Activated CD4-positive, alpha-beta memory T cell treated with anti-CD3 and anti-CD28 coated beads, Interleukin-2, amount 10 ng/mL, durations not matched to agents 7 days and 5 days (primary cell): Measurements from ENCODE around the gene ZIK1. TPM values are rescaled to one million over a fixed set of nuclear protein-coding genes. Genes with fewer than 3 reads are reported as not detected.

Experiments used
- CTCF ChIA-PET: fragments of 350-600 bp; sonication (Branson Sonifier 250); formaldehyde crosslinking; loops from one replicate; lab custom pipeline; 2021; ENCODE audit warnings: antibody characterized with exemption, inconsistent platforms; lab: Charles Lee
- POLR2A ChIA-PET: fragments of 350-600 bp; sonication (Branson Sonifier 250); formaldehyde crosslinking; loops from one replicate; lab custom pipeline; 2021; ENCODE audit warnings: antibody characterized with exemption; lab: Charles Lee
- DNase-seq: peaks from one replicate; pipeline ENCODE4 v3.0.0-alpha.2; 2020
- H3K27ac Mint-ChIP-seq: one replicate; pipeline ENCODE4 v1.8.0; 2021; ENCODE audit warnings: mild to moderate bottlenecking, mixed read lengths
- H3K27me3 Mint-ChIP-seq: one replicate; pipeline ENCODE4 v1.8.0; 2021; ENCODE audit warnings: mixed read lengths
- H3K36me3 Mint-ChIP-seq: one replicate; pipeline ENCODE4 v1.8.0; 2021; ENCODE audit warnings: low read depth, mixed read lengths
- H3K4me1 Mint-ChIP-seq: one replicate; pipeline ENCODE4 v1.8.0; 2021; ENCODE audit warnings: mixed read lengths
- H3K4me3 Mint-ChIP-seq: one replicate; pipeline ENCODE4 v1.8.0; 2021; ENCODE audit warnings: mild to moderate bottlenecking, mixed read lengths
- H3K9me3 Mint-ChIP-seq: one replicate; pipeline ENCODE4 v1.8.0; 2021; ENCODE audit warnings: mixed read lengths
- total RNA-seq, 2 experiments: library from RNA; stranded (reverse); gene quantifications; one replicate each; pipeline ENCODE4 v1.2.3, GENCODE V29; 2021

Gene ZIK1
- total RNA-seq, 2 experiments from 2014 or later: 5.7 to 6.1 TPM

DNA sequence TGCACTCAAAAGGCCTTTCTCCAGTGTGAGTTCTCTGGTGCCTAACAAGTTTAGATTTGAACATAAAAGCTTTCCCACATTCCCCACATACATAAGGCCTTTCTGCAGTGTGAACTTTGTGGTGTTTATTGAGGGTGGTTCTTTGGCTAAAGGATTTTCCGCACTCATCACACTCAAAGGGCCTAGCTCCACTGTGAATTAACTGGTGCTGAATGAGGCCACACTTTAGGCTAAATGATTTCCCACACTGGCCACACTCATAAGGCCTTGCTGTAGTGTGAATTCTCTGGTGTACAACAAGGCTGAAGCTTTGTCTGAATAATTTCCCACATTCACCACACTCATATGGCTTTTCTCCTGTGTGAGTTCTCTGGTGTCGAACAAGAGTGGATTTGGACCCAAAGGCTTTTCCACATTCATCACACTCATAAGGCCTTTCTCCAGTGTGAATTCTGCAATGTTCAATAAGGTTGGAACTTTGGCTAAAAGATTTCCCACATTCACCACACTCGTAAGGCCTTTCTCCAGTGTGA lies 11.5 kb upstream of the ZIK1 start:
- CTCF ChIA-PET: no interaction called here

DNA sequence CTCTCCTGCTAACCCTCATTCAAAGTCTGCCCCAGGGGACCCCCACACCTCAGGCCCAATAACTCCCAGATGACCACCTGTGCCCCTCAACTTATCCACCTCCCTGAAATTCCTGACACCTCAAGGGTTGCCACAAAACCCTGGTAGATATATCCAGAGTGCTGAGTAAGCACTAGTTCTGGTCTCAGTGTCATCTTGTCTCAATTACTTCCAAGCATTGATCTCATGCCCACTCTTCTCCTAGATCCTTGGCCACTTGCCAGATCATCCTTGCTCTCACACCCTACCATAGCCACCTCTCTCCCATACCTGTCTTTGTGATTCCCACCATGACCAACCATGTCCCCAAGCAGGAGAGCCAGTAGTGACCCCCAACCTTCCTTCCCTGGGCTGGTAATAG lies 7.3 kb upstream of the ZIK1 start:
- POLR2A ChIA-PET: no interaction called here
- Mint-ChIP-seq H3K4me1 (peaks cover 21% of the 10 kb centered on the region), H3K27ac (no peak overlapping the region), H3K9me3 (peaks cover 72% of the 10 kb centered on the region), H3K36me3 (peaks cover 77% of the 10 kb centered on the region), H3K4me3 (peak overlapping the region; percentile 48), H3K27me3 (no peaks in the 10 kb centered on the region)
- CTCF ChIA-PET: no interaction called here
- DNase-seq: no peak

More for the DNA sequence above, 11.5 kb upstream of the ZIK1 start:
- H3K27me3 Mint-ChIP-seq: no peaks in the 10 kb centered on the region
- no peak overlapping the region for H3K4me3 Mint-ChIP-seq
- peaks cover 9% of the 10 kb centered on the region for H3K4me1 Mint-ChIP-seq
- peaks cover 86% of the 10 kb centered on the region for H3K9me3 Mint-ChIP-seq
- POLR2A ChIA-PET: no interaction called here
- H3K27ac Mint-ChIP-seq: no peak overlapping the region
- H3K36me3 Mint-ChIP-seq: peaks cover 68% of the 10 kb centered on the region
- DNase-seq: no peak

DNA sequence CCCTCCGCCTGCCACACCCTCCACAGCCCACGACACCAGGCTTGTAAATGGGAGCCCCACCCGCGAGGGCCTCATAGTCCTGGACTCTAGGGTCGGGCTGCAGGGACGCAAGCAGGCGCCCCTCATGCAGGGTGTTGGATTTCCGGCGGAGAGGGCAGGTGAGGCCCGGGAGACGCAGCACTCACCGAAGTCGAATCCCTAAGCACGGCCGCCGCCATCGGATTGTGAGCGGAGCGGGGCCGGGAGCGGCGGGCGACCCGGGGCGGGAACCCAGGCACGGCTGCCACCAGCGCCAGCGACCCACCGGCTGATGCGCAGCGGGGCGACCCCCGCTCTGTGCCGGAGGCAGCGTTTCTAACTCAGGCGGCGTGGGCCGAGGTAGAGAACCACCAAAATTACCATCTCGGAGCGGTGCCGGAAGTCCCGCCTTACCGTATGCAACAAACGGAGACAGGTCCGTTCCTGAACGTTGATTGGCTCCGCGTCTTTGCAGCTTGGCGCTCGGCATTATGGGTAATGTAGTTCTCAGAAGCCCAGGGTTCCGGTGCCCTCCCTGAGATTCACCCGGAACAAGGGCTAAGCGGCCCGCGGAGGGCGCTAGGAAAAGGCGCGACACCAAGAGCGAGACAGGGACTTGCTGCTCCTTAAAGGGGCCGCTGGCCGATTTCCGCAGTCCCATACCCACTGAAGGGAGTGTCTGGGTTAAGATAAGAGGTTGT lies 5.3 kb upstream of the ZIK1 start, which contains the start of gene ZNF416:
ZNF416 (minus strand) TSS at position 425 of the 719 bp plus-strand sequence; CDS start at position 218, 207 bp downstream.
- peaks cover 67% of the 10 kb centered on the region for H3K36me3 Mint-ChIP-seq
- no peaks in the 10 kb centered on the region for H3K27me3 Mint-ChIP-seq
- peaks cover 24% of the 10 kb centered on the region for H3K4me1 Mint-ChIP-seq
- peaks cover 60% of the 10 kb centered on the region for H3K9me3 Mint-ChIP-seq
- peak; percentile 96 for DNase-seq
- H3K27ac Mint-ChIP-seq: peak within 1 kb of the TSS; percentile 67
- ChIA-PET POLR2A (interaction anchor here (0.6 to 1.5 kb wide), 7 partner anchors 21 to 580 kb away, joined by 3 read pairs; partner anchors contain the start of genes TRAPPC2B, ZNF134, ZNF530 and ZNF547), CTCF (interaction anchor here (0.6 to 1.4 kb wide), 3 partner anchors 78 to 424 kb away, joined by 3 to 5 read pairs (median 3); partner anchors contain the start of genes ZNF551 and ZNF606)
- H3K4me3 Mint-ChIP-seq: peak within 1 kb of the TSS; percentile 80

DNA sequence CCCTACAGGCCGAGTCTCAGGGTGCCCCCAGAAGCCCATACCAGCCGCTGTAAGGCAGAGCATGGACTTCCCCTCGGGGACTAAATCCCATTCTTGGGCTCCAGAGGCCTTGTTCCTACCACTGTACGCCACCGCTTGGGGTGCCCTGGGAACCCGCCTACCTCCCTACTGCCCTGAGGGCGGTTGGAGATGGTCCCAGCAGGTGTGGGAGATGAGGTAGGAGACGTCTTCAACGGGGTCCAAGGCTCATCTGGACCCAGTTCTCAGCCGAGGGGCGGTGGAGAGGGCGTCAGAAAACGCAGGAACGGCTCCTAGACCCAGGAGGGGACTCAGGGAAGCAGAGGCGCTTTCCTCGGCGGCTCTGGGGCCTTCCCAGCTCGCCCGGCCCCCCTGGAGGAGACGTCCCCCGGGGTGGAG lies 833 bp upstream of the ZIK1 start:
- H3K36me3 Mint-ChIP-seq: peaks cover 61% of the 10 kb centered on the region
- H3K4me3 Mint-ChIP-seq: peak overlapping the region; percentile 75
- POLR2A ChIA-PET: no interaction called here
- H3K27me3 Mint-ChIP-seq: no peaks in the 10 kb centered on the region
- H3K27ac Mint-ChIP-seq: no peak overlapping the region
- H3K4me1 Mint-ChIP-seq: peaks cover 23% of the 10 kb centered on the region
- peaks cover 46% of the 10 kb centered on the region for H3K9me3 Mint-ChIP-seq
- DNase-seq: no peak
- CTCF ChIA-PET: no interaction called here

DNA sequence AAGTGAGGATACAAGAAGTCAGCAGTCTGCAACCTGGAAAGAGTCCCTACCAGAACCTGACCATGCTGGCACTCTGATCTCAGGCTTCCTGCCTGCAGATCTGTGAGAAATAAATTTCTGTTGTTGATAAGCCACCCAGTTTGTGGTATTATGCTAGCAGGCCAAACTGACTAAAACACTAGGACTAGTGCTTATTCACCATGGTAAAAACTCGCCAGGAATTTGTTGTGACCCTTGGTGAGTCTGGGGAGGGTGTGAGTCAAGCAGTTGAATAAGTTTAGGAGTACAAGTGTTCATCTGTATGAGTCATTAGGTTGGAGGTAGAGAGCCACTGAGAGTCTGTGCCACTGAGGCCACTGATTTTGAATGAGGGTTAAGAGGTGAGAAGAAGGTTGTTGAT lies 3.6 kb downstream of the ZIK1 start:
- Mint-ChIP-seq H3K9me3 (peaks cover 66% of the 10 kb centered on the region), H3K36me3 (peaks cover 82% of the 10 kb centered on the region)
- CTCF ChIA-PET: no interaction called here

DNA sequence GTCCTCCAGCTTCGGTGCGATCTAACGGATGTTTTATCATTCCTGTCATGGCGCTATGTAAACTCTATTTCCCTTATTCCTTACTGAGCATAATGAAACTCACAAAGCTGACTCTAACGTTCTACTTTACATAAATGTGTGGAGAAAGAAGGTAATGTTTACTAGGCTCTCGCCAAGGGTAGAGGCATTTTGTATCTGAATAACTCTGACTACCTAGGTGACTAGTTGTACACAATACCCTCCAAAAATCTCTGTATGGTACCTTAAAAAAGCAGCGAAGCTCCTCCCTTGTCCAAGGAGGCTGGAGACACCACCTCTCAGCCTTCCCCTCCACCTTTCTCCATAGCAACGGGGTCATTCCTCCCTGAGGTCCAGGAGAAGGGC lies 15.4 kb downstream of the ZIK1 start:
- peak overlapping the region; percentile 81 for H3K4me3 Mint-ChIP-seq
- POLR2A ChIA-PET: interaction anchor here (0.9 to 3.0 kb wide), 3 partner anchors 15 to 763 kb away, joined by 3 to 7 read pairs (median 3); partner anchors contain the start of genes ZNF134 and ZNF416
- peaks cover 48% of the 10 kb centered on the region for H3K36me3 Mint-ChIP-seq
- CTCF ChIA-PET: no interaction called here
- DNase-seq: no peak
- H3K27me3 Mint-ChIP-seq: no peaks in the 10 kb centered on the region
- H3K27ac Mint-ChIP-seq: peak overlapping the region; percentile 42
- peaks cover 24% of the 10 kb centered on the region for H3K4me1 Mint-ChIP-seq
- peaks cover 58% of the 10 kb centered on the region for H3K9me3 Mint-ChIP-seq

More for the DNA sequence above, 3.6 kb downstream of the ZIK1 start:
- peaks cover 17% of the 10 kb centered on the region for H3K4me1 Mint-ChIP-seq
- no peaks in the 10 kb centered on the region for H3K27me3 Mint-ChIP-seq
- no peak overlapping the region for H3K4me3 Mint-ChIP-seq
- no peak for DNase-seq
- POLR2A ChIA-PET: no interaction called here
- no peak overlapping the region for H3K27ac Mint-ChIP-seq

DNA sequence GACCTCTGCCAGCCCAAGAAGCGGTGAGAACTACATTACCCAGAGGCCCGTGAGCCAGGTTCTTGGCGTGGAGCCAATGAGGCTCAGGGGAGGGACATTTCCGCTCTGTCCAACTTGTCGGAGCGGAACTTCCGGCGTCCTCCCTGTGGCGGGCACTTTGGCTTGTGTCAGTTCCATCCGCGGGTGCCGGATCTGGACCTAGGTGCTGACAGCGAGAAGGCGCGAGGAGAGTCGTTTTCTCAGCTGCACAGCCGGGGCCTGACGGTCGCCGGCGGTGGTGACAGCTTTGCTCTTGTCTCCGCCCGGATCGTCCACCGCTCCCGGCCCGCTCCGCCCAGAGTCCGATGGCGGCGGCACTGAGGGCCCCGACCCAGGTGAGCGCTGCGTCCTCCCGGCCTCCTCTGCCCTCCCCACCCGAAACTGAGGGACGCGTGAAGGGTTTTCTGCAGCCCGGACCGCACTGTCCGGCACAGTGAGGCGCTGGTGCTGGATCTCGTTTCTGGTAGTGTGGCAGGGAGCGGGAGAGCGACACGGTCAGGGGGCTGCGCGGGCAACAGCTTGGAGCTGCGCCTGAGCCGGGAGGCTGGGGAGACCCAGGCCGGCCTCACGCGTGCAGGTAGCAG lies 15.9 kb downstream of the ZIK1 start, which contains the start of gene ZNF530:
ZNF530 (plus strand) TSS at position 125 of the 623 bp plus-strand sequence. CDS start 4,461 bp downstream, outside the sequence.
- peak; percentile 89 for DNase-seq
- H3K27me3 Mint-ChIP-seq: no peaks in the 10 kb centered on the region
- peaks cover 24% of the 10 kb centered on the region for H3K4me1 Mint-ChIP-seq
- POLR2A ChIA-PET: interaction anchor here (0.9 to 3.0 kb wide), 4 partner anchors 11 to 762 kb away, joined by 3 to 7 read pairs (median 3); partner anchors contain the start of genes ZNF134 and ZNF416
- peak within 1 kb of the TSS; percentile 42 for H3K27ac Mint-ChIP-seq
- peak within 1 kb of the TSS; percentile 81 for H3K4me3 Mint-ChIP-seq
- H3K36me3 Mint-ChIP-seq: peaks cover 54% of the 10 kb centered on the region
- CTCF ChIA-PET: no interaction called here
- peaks cover 61% of the 10 kb centered on the region for H3K9me3 Mint-ChIP-seq

DNA sequence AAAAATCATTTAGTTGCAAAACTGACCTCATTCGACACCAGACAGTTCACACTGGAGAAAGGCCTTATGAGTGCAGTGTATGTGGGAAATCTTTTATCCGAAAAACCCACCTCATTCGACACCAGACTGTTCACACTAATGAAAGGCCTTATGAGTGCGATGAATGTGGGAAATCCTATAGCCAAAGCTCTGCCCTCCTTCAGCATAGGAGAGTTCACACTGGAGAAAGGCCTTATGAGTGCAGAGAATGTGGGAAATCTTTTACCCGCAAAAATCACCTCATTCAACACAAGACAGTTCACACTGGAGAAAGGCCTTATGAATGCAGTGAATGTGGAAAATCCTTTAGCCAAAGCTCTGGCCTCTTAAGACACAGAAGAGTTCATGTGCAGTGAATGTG lies 23.0 kb downstream of the ZIK1 start:
- Mint-ChIP-seq H3K36me3 (peaks cover 66% of the 10 kb centered on the region), H3K4me1 (no peaks in the 10 kb centered on the region), H3K9me3 (peaks cover 64% of the 10 kb centered on the region), H3K27ac (no peak overlapping the region), H3K4me3 (no peak overlapping the region), H3K27me3 (no peaks in the 10 kb centered on the region)
- ChIA-PET POLR2A (no interaction called here), CTCF (interaction anchor here (1.2 kb wide), 1 partner anchor 141 kb away, joined by 3 read pairs; no protein-coding TSS in a partner anchor)
- DNase-seq: no peak

DNA sequence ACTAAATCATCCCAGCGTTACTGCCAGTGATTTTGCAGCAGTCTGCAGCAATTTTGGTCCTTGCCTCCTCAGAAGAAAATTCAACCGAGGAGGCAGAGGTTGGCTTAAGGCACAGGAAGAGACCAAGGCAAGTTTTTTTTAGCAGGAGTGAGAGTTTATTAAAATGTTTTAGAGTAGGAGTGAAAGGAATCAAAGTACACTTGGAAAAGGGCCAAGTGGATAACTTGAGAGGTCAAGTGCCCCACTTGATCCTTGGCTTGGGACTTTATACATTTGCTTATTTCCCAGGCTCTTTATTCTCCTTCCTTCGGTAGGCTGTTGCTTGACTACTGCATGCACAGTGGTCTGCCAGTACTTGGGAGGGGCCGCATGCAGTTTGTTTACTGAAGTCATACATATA lies 27.2 kb downstream of the ZIK1 start:
- peaks cover 57% of the 10 kb centered on the region for H3K9me3 Mint-ChIP-seq
- H3K4me1 Mint-ChIP-seq: peaks cover 18% of the 10 kb centered on the region
- DNase-seq: no peak
- no peak overlapping the region for H3K27ac Mint-ChIP-seq
- ChIA-PET POLR2A (interaction anchor here (1.0 kb wide), 1 partner anchor 10 kb away, joined by 3 read pairs; no protein-coding TSS in a partner anchor), CTCF (no interaction called here)
- no peak overlapping the region for H3K4me3 Mint-ChIP-seq
- H3K27me3 Mint-ChIP-seq: no peaks in the 10 kb centered on the region
- H3K36me3 Mint-ChIP-seq: peaks cover 52% of the 10 kb centered on the region

DNA sequence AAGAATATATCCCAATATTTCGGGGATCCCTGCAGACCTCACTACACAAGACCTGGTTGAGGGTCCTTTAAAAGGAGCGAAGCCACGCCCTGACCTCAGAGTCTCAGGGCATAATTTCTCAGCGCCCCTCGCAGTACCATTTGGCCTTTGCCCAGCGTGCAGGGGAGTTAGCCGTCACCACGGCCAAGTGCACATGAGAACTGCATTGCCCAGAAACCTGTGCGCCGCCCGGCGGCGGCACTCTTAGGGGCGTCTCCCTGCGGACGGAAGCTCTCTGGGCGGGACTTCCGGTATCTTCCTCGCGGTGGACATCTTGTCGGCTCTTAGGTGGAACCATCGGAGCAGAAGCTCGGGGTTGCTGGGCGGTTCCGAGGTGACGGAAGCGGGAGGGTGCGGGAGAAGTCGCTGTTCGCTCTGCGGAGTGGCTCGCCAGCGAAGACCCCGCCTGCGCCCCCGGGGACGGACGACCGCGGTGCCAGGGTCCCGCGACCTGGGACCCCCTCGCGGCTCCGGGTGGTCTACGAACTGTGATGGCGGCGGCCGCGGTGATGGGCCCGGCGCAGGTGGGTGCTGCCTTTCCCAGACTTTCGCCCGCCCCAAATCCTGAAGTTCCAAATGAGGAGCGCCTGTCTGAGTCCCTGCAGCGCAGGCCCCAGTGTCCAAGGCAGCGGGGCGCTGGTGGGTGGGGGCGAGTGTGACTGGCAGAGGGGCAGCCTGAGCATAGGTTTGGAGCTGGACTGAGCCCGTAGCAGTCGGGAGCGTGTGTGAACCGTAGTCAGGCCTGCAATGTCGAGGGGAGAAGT lies 30.2 kb downstream of the ZIK1 start, which contains the start of gene ZNF134:
ZNF134 (plus strand) TSS at position 302 of the 803 bp plus-strand sequence. CDS start 5,227 bp downstream, outside the sequence.
- H3K27me3 Mint-ChIP-seq: no peaks in the 10 kb centered on the region
- H3K4me1 Mint-ChIP-seq: peaks cover 18% of the 10 kb centered on the region
- ChIA-PET POLR2A (interaction anchor here (0.7 to 2.0 kb wide), 11 partner anchors 14 to 569 kb away, joined by 3 to 13 read pairs (median 4); partner anchors contain the start of genes ZNF211, ZNF274, ZNF416 and ZNF530), CTCF (interaction anchor here (1.5 kb wide), 1 partner anchor 68 kb away, joined by 7 read pairs; the partner anchor contains the start of gene ZNF551)
- peak within 1 kb of the TSS; percentile 72 for H3K27ac Mint-ChIP-seq
- H3K4me3 Mint-ChIP-seq: peak within 1 kb of the TSS; percentile 87
- H3K9me3 Mint-ChIP-seq: peaks cover 64% of the 10 kb centered on the region
- DNase-seq: peak; percentile 92
- peaks cover 57% of the 10 kb centered on the region for H3K36me3 Mint-ChIP-seq

DNA sequence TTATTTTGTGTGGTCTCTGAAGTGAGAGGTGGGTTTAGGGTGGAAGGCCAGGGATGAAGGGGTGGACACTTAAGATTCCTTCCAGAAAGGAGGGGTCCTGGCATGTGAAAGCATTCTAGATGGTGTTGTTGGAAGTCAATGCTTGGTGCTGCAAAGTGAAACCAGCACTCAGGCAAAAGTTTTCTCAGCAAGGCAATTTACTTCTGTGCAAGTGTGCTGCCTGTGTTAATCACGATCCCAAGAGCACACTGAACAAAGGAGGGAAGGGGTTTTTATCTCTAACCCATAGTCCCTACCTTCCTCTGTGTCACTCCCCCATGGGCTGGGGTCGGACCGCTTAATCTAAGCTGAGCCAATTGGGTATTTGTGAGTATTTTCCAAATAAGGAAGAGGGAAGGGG lies 31.4 kb downstream of the ZIK1 start:
- Mint-ChIP-seq H3K4me1 (peaks cover 18% of the 10 kb centered on the region), H3K9me3 (peaks cover 76% of the 10 kb centered on the region), H3K27ac (peak overlapping the region; percentile 72), H3K27me3 (no peaks in the 10 kb centered on the region), H3K36me3 (peaks cover 69% of the 10 kb centered on the region), H3K4me3 (peak overlapping the region; percentile 87)
- ChIA-PET POLR2A (interaction anchor here (1.3 to 2.7 kb wide), 3 partner anchors 17 to 387 kb away, joined by 3 to 9 read pairs (median 9); partner anchors contain the start of genes ZNF211 and ZNF606), CTCF (interaction anchor here (0.6 kb wide), 1 partner anchor 307 kb away, joined by 4 read pairs; no protein-coding TSS in a partner anchor)
- DNase-seq: no peak
